ENCODE results near the gene SPATA4.

SPATA4 gene

DNA sequence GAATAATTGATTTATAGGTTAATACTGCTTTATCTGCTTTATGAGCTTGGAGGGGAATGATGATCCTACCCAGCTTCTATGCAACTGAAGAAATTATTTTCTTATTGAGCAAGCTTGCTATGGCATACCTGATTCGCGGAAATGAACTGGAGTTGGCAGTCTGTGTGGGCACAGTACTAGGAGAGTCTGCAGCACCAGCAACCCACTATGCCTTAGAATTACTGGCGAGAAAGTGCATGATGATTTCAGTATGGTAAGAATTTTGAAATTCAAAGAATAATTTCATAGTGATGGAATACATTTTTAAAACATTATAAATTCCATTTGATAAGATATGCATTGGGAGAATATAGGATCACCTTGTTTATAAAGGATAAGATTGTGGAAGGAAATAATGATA lies 32.3 kb downstream of the SPATA4 start:
- no peaks in the 10 kb centered on the region for H4K20me1 ChIP-seq (ENCODE audit: insufficient read depth, low read length, poor library complexity, severe bottlenecking)
- H3K4me3 ChIP-seq (ENCODE audit: low read length, poor library complexity, severe bottlenecking): no peak overlapping the region
- no peak overlapping the region for H3K4me2 ChIP-seq (ENCODE audit: low read depth, low read length, poor library complexity, severe bottlenecking)
- no peak for TF ChIP-seq EZH2phosphoT487 (IDR thresholded peaks at IDR 0.05; ENCODE audit: borderline replicate concordance)
- TF ChIP-seq, protein P1, sequence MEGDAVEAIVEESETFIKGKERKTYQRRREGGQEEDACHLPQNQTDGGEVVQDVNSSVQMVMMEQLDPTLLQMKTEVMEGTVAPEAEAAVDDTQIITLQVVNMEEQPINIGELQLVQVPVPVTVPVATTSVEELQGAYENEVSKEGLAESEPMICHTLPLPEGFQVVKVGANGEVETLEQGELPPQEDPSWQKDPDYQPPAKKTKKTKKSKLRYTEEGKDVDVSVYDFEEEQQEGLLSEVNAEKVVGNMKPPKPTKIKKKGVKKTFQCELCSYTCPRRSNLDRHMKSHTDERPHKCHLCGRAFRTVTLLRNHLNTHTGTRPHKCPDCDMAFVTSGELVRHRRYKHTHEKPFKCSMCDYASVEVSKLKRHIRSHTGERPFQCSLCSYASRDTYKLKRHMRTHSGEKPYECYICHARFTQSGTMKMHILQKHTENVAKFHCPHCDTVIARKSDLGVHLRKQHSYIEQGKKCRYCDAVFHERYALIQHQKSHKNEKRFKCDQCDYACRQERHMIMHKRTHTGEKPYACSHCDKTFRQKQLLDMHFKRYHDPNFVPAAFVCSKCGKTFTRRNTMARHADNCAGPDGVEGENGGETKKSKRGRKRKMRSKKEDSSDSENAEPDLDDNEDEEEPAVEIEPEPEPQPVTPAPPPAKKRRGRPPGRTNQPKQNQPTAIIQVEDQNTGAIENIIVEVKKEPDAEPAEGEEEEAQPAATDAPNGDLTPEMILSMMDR (conservative IDR thresholded peaks at IDR 0.05; ENCODE audit: low read length): no peak
- no peaks in the 10 kb centered on the region for H3K36me3 ChIP-seq (ENCODE audit: insufficient read depth, low read length)
- H3K9me3 ChIP-seq (ENCODE audit: insufficient read depth, low read depth, low read length): no peaks in the 10 kb centered on the region
- no peaks in the 10 kb centered on the region for H3K79me2 ChIP-seq (ENCODE audit: insufficient read depth, low read length)
- no peaks in the 10 kb centered on the region for H3K27me3 ChIP-seq (ENCODE audit: insufficient read depth, low read length, poor library complexity, severe bottlenecking)
- H3K9me2 ChIP-seq (replicated peaks; ENCODE audit: low read depth, low read length): no peaks in the 10 kb centered on the region
- H2AFZ ChIP-seq (ENCODE audit: low read length): no peak overlapping the region
- no peak overlapping the region for H3K9ac ChIP-seq (ENCODE audit: low read depth, low read length, poor library complexity, severe bottlenecking)
- no peaks in the 10 kb centered on the region for H3F3A ChIP-seq (ENCODE audit: low read depth)
- H3K4me1 ChIP-seq (ENCODE audit: insufficient read depth, low read length, poor library complexity, severe bottlenecking): no peaks in the 10 kb centered on the region

DNA sequence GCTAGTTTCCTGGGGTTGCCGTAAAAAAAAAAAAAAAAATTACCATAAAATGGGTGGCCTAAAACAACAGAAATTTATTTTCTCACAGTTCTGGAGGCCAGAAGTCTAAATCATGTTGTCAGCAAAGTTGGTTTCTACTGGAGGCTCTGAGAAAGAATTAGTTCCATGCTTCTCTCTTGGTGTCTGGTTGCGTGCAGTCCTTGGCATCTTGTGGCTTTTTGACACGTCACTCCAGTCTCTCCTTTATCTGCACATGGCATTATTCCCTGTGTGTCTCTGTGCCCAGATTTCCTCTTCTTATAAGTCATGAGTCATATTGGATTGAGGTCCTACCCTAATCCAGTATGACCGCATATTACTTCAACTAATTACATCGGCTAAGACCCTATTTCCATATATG lies 38.7 kb downstream of the SPATA4 start:
- Histone ChIP-seq H3K36me3 (ENCODE audit: insufficient read depth, low read length) (no peaks in the 10 kb centered on the region), H3K79me2 (ENCODE audit: insufficient read depth, low read length) (no peaks in the 10 kb centered on the region), H3K4me3 (ENCODE audit: low read length, poor library complexity, severe bottlenecking) (no peak overlapping the region), H3F3A (ENCODE audit: low read depth) (no peaks in the 10 kb centered on the region), H3K4me1 (ENCODE audit: insufficient read depth, low read length, poor library complexity, severe bottlenecking) (no peaks in the 10 kb centered on the region), H2AFZ (ENCODE audit: low read length) (no peak overlapping the region), H4K20me1 (ENCODE audit: insufficient read depth, low read length, poor library complexity, severe bottlenecking) (no peaks in the 10 kb centered on the region), H3K9ac (ENCODE audit: low read depth, low read length, poor library complexity, severe bottlenecking) (no peak overlapping the region), H3K9me2 (replicated peaks; ENCODE audit: low read depth, low read length) (no peaks in the 10 kb centered on the region), H3K4me2 (ENCODE audit: low read depth, low read length, poor library complexity, severe bottlenecking) (no peak overlapping the region), H3K9me3 (ENCODE audit: insufficient read depth, low read depth, low read length) (no peaks in the 10 kb centered on the region), H3K27me3 (ENCODE audit: insufficient read depth, low read length, poor library complexity, severe bottlenecking) (no peaks in the 10 kb centered on the region)
- TF ChIP-seq, protein P1 (conservative IDR thresholded peaks at IDR 0.05; ENCODE audit: low read length): no peak
- no peak for TF ChIP-seq EZH2phosphoT487 (IDR thresholded peaks at IDR 0.05; ENCODE audit: borderline replicate concordance)

DNA sequence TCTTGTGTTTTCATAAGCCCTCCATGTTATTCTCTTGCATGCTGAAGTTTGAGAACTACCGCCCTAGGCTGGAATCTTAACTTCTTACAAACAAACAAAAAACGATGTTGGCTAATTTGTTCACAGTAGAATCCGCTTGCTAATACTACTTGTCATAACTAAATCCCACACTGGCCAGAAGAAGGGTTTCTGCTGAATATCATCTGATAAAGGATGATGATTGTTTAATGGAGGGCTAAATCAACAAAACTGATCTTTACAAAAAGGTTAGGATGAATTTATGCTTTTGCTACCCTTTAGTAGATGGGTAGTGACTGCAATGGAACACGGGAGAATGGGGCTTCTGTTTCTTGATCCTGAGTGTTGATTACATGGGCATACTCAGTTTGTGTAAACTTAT lies 42.3 kb downstream of the SPATA4 start:
- Histone ChIP-seq H3F3A (ENCODE audit: low read depth) (no peaks in the 10 kb centered on the region), H3K79me2 (ENCODE audit: insufficient read depth, low read length) (no peaks in the 10 kb centered on the region), H3K9me2 (replicated peaks; ENCODE audit: low read depth, low read length) (no peaks in the 10 kb centered on the region), H3K36me3 (ENCODE audit: insufficient read depth, low read length) (no peaks in the 10 kb centered on the region), H2AFZ (ENCODE audit: low read length) (no peak overlapping the region), H3K9me3 (ENCODE audit: insufficient read depth, low read depth, low read length) (no peaks in the 10 kb centered on the region), H3K4me3 (ENCODE audit: low read length, poor library complexity, severe bottlenecking) (no peak overlapping the region), H4K20me1 (ENCODE audit: insufficient read depth, low read length, poor library complexity, severe bottlenecking) (no peaks in the 10 kb centered on the region), H3K9ac (ENCODE audit: low read depth, low read length, poor library complexity, severe bottlenecking) (no peak overlapping the region), H3K27me3 (ENCODE audit: insufficient read depth, low read length, poor library complexity, severe bottlenecking) (no peaks in the 10 kb centered on the region), H3K4me2 (ENCODE audit: low read depth, low read length, poor library complexity, severe bottlenecking) (no peak overlapping the region), H3K4me1 (ENCODE audit: insufficient read depth, low read length, poor library complexity, severe bottlenecking) (no peaks in the 10 kb centered on the region)
- no peak for TF ChIP-seq EZH2phosphoT487 (IDR thresholded peaks at IDR 0.05; ENCODE audit: borderline replicate concordance)
- TF ChIP-seq, protein P1 (conservative IDR thresholded peaks at IDR 0.05; ENCODE audit: low read length): no peak
